ENCODE measurements around the gene SEC11A. TPM values are rescaled to one million over a fixed set of nuclear protein-coding genes. Genes with fewer than 3 reads are reported as not detected.
"Not testable (repeated sequence)": the region's sequence is repeated elsewhere in the genome, so short reads cannot be mapped to it uniquely, and the experiment has no call there.

SEC11A gene
- polyA plus RNA-seq (2012; ENCODE audit: insufficient read depth, insufficient read length): 109 TPM

DNA sequence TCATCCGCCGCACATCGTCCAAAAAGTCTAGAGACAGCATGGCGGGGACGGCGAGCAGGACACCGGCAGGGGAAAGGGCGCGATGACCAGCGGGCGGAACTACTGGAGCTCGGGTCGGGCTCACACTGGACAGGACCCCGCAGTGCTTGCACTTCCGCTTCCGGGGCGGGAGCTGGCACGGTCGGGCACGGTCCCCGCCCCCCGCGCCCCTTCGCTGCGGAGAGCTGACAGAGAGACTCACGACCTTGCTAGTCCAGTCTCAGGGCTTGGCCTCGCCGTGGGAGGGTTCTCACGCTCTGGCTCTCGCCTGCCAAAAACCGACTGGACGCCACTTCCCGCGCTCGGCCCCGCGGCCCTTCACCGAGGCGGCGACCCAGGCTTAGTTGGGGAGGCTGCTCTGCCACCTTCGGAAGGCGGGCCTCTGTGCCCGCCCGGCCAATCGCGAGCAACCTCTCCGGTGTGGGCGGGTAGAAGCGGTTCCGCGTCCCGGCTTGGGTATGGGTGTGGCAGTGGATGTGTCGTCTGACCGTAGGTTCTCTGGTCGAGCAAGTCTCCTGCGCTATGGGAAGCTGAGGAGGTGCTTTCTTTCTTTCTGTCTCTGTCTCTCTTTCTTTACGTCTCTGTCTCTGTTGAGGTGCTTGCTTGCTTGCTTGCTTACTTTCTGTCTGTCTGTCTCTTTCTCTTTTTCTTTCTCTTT is at the start of gene SEC11A:
Gene SEC11A, minus strand, starts transcription at position 104 of the 697 bp plus-strand sequence. Its CDS starts 64 bp downstream, at position 40.
- H3K4me3 ChIP-seq (ENCODE audit: low read length): peak within 1 kb of the TSS; percentile 98
- peak; percentile 82 for DNase-seq (ENCODE audit: low read depth, low spot score)

DNA sequence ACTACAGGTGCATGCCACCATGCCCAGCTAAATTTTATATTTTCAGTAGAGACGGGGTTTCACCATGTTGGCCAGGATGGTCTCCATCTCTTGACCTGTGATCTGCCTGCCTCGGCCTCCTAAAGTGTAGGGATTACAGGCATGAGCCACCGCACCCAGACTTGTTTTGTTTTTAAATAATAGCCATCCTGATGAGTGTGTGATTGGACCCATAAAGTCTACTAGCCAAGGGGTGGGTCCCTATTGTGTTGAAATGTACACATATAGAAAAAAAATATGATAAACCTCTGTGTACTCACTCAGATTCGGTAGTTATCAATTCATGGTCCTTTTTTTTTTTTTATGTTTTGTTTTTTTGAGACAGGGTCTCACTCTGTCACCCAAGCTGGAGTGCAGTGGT is 49.7 kb upstream of the SEC11A start:
- H3K4me3 ChIP-seq (ENCODE audit: low read length): no peak overlapping the region
- DNase-seq (ENCODE audit: low read depth, low spot score): no peak

DNA sequence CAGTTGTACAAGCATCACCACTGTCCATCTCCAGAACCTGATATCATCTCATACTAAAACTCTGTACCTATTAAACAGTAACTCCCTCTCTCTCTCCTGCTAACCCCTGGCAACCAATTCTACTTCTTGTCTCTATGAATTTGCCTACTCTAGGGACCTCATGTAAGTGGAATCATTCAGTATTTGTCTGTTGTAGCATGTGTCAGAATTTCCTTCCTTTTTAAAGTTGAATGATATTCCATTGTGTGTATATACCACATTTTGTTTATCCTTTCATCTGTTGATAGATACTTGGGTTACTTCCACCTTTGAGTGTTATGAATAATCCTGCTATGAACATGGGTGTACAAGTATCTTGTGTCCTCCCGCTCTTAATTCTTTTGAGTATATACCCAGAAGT is 49.0 kb upstream of the SEC11A start:
- H3K4me3 ChIP-seq (ENCODE audit: low read length): no peak overlapping the region
- DNase-seq (ENCODE audit: low read depth, low spot score): no peak

DNA sequence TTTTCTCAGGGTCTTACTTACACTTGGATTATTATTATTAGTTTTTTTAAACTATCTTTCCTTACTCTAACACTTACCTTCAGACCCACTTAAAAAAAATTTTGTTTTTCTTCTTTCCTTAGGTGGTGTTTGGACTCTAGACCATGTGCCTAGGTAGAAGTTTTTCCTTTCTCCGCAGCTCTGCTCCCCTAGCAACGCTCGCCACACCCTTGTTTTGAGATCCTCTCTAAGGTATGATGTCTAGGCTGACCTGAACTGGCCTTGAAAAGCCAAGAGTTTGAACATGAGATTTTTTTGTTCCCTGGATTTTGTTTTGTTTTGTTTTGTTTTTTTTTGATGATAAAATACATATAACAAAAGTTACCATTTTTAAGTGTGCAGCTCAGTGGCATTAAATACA is 48.6 kb upstream of the SEC11A start:
- no peak for DNase-seq (ENCODE audit: low read depth, low spot score)

DNA sequence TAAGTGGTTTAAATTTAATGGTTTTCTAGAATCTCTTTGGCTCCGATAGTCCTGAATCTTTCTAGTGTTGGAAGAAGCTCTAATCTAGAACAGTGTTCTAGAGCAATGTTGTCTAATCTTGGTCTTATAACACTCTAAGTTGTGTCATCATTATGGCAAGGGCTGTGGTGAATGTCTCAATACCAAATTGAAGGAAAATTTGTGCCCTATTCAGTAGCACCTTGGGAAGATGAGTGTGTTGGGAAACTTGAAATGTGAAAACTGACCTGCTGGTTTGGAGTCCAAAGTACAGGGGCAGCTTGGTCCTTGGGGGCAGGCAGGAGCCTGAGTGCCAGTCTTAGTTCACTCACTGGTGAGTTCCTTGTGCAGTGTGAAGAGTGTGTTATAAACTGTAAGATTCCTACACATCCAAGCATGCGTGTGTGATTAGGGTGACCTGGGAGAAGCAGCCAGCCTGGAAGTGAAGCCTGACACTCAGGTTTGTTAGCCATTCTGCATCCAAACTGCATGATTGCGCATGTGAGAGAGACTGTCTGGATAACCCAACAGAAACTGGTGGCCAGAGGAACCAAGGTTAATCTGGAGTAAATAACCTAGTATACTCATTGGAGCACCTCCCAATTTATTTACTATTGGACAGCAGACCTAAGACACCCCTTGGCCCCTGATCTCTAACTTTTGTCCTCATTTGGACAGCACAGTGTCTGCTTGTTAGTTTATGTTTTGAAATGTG is 47.1 kb upstream of the SEC11A start:
- H3K4me3 ChIP-seq (ENCODE audit: low read length): no peak overlapping the region
- DNase-seq (ENCODE audit: low read depth, low spot score): no peak

More for the DNA sequence above, 48.6 kb upstream of the SEC11A start:
- no peak overlapping the region for H3K4me3 ChIP-seq (ENCODE audit: low read length)

DNA sequence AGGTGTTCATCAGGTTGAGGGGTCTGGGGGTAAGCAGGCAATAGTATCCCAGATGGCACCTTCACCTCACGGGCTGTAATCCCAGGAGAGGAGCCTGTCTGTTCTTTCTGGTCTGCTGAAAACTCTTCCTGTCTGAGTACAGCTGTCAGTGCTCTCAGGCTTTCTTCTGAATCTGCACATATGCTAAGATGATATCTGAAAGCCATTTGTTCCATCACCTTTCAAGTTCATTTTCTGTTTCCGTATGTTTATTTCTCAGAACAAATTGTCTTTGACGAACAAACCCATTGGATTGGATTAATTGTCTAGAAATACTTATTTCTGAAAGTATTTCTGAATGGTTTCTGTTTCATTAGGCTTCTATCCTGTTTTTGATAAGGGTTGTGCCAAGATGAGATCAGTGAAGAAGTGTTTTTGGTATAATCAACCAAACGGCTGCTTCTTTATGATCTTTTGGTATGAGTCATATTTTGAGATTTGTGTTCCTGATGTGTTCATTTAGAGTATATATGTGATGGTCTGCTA is 45.7 kb upstream of the SEC11A start:
- peak; percentile 24 for DNase-seq (ENCODE audit: low read depth, low spot score)
- no peak overlapping the region for H3K4me3 ChIP-seq (ENCODE audit: low read length)

DNA sequence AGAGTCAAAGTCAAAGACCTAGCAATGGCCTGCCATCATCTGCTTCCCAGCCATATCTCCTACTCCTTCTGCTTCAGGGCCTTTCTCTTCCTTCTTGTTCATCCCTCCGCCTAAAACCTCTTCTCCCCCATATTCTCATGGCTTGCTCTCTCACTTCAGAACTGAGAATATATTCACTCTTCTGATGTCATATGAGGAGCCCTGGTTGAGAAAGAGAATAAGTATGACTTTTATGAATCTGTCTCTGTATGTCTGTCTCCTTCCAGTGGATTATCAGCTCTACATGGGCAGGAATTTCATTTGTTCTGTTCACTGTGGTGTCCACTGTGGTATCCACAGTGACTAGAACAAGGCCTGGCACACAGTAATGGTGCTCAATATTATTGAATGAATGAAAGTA is 44.3 kb upstream of the SEC11A start:
- no peak for DNase-seq (ENCODE audit: low read depth, low spot score)
- no peak overlapping the region for H3K4me3 ChIP-seq (ENCODE audit: low read length)

DNA sequence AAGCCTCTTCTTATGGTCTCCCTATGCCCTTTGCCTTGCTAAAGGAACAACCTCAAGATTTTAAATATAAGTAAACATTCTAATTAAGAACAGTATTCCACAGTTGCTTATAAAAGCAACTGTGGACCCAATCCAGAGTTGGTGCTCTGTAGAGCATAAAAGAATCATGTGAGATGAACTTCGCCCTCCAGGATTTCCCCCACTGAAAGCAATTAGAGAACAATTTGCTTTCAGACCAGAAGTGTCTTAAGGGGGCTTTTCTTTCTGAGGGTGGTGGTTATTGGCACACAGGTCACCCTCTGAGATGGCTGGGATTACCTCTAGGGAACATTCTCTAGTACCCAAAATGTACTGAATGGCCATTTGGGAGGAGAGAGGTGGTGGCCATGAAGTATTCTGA is 43.1 kb upstream of the SEC11A start:
- H3K4me3 ChIP-seq (ENCODE audit: low read length): no peak overlapping the region
- DNase-seq (ENCODE audit: low read depth, low spot score): no peak

DNA sequence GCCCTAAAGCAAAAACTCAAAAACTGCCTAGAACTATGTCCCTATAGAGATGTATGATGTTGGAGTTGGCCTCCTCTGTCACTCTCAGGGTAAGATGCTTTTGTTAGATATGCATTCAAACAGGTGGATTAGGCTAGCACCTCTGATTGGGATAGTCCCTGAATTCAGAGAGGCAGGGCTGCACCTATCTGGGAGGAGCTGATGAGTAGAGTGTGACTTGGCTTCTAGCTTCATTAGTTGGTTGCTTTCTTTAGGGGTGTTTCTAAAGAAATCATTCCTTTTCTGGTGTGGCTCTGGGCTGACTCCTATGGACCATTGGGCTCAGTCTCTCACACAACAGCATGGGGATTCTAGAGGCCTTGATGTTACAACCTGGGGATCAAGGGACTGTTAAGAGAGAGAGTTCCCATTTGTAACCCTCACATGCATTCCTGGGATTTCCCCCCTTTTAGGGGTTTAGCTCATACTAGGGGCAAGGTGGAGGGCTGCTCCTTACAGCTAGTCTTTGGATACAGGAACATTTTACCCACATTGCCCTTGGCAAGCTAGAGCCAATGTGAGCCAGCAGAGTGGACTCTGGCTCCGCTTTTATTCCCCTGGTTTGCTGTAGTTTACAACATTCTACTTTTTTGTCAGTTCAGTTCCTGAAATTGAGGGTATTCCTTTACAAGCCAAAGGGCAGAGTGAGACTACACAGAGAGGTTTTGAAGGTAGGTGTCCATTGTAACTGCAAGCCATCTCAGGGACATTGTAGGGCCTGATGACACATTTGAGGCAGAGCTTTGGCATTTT is 40.0 kb upstream of the SEC11A start:
- no peak overlapping the region for H3K4me3 ChIP-seq (ENCODE audit: low read length)
- DNase-seq (ENCODE audit: low read depth, low spot score): no peak

DNA sequence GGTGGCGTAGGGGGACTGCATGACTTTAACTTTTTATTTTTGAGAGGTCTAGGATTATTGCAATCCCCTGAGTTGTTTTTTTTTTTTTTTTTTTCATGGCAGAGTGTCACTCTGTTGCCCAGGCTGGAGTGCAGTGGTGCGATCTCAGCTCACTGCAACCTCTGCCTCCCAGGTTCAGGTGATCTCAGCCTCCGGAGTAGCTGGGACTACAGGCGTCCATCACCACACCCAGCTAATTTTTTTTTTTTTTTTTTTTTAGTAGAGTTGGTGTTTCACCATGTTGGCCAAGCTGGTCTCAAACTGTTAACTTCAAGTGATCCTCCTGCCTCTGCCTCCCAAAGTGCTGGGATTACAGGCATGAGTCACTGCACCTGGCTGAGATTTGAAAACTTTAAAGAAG is 39.0 kb upstream of the SEC11A start:
- DNase-seq (ENCODE audit: low read depth, low spot score); H3K4me3 ChIP-seq (ENCODE audit: low read length): not testable (repeated sequence)

DNA sequence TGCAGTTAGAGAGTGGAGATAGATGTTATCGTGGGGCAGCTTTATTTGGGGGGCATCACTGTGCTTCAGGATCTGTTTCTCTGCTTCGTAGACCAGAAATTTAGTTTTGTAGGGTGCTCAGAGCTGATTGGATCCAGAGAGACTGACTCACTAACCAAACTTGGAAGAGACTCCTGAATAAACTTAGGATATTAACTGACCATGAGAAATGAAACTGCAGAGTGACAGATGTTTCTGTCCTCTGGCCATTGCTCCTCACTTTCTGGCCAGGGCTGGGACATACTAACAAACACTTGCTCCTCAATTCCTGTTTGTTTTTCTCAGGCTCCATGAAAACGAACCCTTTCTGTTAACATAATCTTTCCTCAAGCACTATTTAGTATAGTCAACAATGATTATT is 36.8 kb upstream of the SEC11A start:
- H3K4me3 ChIP-seq (ENCODE audit: low read length): no peak overlapping the region
- no peak for DNase-seq (ENCODE audit: low read depth, low spot score)

DNA sequence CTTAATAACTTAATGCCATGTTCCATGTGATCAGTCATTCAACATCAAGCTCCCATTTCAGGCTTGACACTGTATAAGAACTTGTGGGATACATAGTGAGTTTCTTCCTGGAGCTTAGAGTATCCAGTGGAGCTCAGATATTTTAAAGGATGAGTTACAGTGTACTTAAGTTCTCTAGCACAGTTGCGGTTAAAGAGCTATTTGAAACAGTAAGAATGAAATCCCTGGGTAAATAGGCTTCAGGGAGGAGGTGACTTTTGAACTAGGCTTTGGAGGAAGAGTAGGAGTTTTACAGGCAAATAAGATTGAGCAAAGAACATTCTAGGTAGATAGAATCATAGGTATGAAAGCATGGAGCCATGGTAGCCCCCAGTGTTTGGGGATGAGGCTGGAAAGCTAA is 36.3 kb upstream of the SEC11A start:
- no peak for DNase-seq (ENCODE audit: low read depth, low spot score)
- H3K4me3 ChIP-seq (ENCODE audit: low read length): no peak overlapping the region

DNA sequence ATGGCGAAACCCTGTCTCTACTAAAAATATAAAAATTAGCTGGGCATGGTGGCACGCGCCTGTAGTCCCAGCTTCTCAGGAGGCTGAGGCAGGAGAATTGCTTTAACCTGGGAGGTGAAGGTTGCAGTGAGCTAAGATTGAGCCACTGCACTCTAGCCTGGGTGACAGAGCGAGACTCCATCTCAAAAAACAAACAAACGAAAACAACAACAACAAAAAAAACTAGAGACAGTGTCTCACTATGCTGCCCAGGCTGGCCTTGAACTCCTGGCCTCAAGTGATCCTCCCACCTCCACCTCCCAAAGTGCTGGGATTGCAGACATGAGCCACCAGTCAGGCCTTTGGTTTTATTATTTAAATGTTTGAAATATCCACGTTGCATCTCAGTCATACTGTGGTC is 35.8 kb upstream of the SEC11A start:
- DNase-seq (ENCODE audit: low read depth, low spot score); H3K4me3 ChIP-seq (ENCODE audit: low read length): not testable (repeated sequence)

DNA sequence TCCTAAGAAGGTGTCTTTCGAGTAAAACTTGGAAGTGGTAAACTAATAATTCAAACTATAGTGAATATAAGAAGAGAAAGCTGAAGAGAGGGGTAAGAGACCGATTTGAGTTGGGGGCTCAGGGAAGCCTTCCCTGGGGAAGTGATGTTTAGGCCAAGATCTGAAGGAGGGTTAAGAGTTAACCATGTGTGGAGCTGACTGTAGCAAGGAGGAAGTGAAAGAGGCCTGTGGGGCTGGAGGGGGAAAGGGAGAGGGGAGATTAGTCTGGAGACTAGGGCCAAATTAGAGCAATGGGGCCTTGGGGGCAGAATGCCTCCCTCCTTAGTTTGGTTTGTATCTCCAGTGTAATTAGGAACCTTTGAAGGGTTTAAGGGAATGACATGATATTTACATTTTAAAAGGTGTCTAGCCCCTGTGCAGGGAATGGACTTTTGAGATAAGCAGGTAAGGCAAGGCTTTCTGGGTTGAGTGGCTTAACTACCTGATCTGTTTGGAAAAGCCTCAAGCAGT is 34.7 kb upstream of the SEC11A start:
- no peak for DNase-seq (ENCODE audit: low read depth, low spot score)
- H3K4me3 ChIP-seq (ENCODE audit: low read length): no peak overlapping the region

DNA sequence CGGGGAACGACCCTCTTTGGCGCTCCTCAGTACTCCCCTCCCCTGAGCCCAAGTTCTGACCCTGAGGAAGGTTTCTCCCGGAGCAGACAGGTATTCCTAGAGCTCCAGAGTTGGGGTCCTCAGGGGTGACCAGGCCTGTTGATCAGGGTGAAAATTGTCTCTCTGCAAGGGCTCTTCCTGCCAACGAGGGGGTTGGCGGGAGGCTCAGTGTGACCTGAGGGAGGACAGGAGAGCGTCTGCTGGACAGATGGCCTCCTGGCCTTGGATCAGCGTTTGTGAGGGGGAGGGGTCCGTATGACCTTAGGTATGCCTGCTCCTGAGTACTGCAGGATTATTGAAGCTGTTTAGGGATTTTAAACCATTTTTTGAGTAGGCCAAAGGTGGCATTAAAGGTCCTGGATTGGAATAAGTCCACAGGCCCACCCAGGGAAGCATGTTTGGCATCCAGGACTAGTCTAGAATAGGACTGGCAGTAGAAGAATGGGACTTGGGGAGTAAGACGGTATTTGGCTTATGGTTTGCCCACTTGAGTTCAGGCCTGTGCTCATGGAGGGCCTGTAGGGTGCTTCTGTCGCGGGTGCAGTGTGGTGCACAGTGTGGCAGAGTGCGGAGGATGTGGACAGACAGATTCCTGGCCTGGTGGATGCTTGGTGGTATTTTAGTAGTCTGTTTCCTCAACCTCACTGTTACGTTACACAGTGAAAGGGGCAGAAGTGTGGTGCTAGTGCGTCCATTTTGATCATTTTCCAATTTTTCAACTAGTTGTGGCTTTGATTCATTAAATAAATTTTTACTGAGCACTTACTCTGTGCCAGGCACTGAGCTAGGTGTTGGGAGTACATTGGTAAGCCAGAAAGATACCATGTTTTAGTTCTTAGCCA is 33.4 kb upstream of the SEC11A start:
- DNase-seq (ENCODE audit: low read depth, low spot score): peak; percentile 51

DNA sequence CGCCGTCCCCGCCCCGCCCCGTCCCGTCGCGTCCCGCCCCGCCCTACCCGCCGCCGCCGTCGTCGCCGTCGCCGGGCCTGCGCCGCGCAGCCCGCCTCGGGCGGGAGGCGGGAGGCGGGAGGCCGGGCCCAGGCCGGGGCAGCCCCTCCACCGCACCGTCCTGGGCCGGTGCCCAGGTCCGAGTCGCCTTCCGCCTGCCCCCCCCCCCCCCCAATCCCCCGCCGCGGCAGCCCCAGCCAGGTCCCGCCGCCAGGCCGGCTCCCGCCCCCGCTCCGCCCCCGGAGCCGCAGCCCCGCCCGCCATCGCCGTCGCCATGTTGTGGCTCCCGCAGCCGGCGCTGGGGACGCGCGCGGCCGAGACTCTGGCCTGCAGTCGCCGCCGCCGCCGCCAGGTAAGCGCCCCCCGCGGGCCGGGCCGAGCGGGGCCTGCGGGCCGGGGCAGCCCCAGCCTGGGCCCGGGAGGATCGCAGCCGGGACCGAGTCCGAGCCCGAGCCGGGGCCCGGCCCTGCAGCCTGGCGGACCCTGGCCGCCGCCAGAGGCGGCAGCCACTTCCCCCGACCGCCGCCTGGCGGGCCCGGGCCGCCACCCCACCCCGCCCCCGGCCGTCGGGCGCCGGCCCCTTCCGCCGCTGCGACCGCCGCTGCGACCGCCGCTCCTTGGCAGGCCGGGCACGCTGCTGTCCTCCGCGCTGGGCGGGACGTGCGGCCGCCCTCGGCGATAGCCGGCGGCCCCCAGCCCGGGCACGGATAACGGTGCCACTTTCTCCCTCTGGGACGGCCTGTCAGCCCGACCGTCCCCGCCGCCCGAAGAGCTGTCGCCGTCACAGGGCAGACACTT is 32.6 kb upstream of the SEC11A start, which contains the start of gene ZNF592:
Gene ZNF592, plus strand, starts transcription at position 319 of the 837 bp plus-strand sequence. CDS start 34,084 bp downstream, outside the sequence.
- H3K4me3 ChIP-seq (ENCODE audit: low read length): peak within 1 kb of the TSS; percentile 74
- DNase-seq (ENCODE audit: low read depth, low spot score): no peak

More for the DNA sequence above, 33.4 kb upstream of the SEC11A start:
- peak overlapping the region; percentile 74 for H3K4me3 ChIP-seq (ENCODE audit: low read length)

DNA sequence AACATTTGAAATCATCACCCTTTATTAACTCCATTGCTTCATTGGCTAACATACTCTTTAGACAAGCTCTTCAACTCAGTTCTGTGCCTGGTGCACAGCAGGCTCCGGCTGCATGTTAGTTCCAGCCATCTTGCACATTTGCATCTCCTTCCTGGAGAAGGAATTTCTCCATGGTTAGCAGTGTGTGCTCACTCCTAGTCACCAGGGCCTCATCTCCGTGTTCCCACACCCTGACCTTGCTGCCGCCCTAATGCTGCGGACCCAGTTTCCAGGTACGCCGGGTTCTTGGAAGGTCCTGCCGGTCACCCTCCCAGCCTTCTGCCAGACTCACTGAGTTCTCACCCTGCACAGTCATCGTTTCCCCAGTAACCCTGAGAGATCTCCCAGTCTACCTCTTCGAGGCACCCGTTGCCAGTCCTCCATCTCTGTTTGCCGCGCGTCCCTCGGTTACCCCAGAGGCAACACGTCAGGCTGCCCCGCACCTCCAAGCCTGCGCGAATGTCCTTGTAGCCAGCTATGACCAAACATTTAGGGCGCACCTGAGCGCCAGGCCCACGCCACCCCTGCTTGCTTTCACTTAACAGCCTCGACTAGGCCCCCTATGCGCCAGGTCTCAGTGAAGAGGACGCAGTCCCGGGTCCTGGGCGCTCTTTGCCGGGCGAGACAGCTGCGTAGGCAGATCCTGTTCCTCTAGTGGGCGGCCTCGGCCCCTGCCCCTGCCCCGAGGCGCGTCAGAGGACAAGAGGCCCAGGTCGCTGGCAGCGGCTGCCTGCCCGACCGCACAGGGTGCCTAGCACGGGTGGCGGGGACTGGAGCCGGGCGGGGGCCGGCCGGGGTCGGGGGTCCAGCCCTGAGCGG is 31.7 kb upstream of the SEC11A start:
- H3K4me3 ChIP-seq (ENCODE audit: low read length): peak overlapping the region; percentile 70
- peak; percentile 30 for DNase-seq (ENCODE audit: low read depth, low spot score)
